Measurements from ENCODE around the gene BCAS3. TPM values are rescaled to one million over a fixed set of nuclear protein-coding genes. Genes with fewer than 3 reads are reported as not detected.

Gene BCAS3
- total RNA-seq, 2 donors from 2014 or later: 28.0 to 33.4 TPM

DNA sequence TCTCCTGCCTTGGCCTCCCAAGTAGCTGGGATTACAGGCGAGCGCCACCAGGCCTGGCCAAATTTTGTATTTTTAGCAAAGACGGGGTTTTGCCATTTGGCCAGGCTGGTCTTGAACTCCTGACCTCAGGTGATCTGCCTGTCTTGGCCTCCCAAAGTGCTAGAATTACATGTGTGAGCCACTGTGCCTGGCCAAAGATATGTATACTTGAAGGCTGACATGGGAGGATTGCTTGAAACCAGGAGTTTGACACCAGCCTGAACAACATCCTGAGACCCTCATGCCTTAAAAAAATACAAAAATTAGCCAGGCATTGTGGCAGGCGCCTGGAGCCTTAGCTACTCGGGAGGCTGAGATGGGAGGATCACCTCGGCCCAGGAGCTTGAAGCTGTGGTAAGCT, 3.1 kb downstream of the BCAS3 start:
- DNase-seq (no peak), ATAC-seq (replicated peaks in 1 of 2) (no peak)
- Mint-ChIP-seq H3K9me3 (no peaks in the 10 kb centered on the region), H3K36me3 (ENCODE audit: insufficient read depth in 2 of 2) (no peaks in the 10 kb centered on the region), H3K4me1 (ENCODE audit: low read depth) (peaks cover 17% of the 10 kb centered on the region), H3K27me3 (ENCODE audit: low read depth) (no peaks in the 10 kb centered on the region), H3K4me3 (no peak overlapping the region), H3K27ac (no peak overlapping the region)

DNA sequence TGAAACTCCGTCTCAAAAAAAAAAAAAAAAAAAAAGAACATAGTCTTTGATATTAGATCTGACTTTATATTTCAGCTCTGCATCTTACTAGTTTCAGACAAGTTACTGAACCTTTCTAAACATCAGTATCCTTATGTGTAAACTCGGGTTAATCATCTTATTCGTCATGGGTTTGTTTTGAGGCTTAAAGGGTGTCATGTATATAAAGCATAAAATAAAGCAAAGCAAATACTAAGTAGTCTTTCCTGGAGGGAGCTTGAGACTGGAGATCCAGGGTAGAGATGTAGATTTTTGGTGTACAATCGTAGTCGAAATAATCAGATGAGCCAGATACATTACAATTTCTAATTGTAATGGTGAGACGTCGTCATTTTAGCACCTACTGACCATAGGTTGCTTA, 7.8 kb downstream of the BCAS3 start:
- no peaks in the 10 kb centered on the region for H3K9me3 Mint-ChIP-seq
- H3K36me3 Mint-ChIP-seq (ENCODE audit: insufficient read depth in 2 of 2): no peaks in the 10 kb centered on the region
- no peak for ATAC-seq (replicated peaks in 1 of 2)
- no peaks in the 10 kb centered on the region for H3K4me1 Mint-ChIP-seq (ENCODE audit: low read depth)
- no peak for DNase-seq
- no peak overlapping the region for H3K4me3 Mint-ChIP-seq
- H3K27ac Mint-ChIP-seq: no peak overlapping the region
- H3K27me3 Mint-ChIP-seq (ENCODE audit: low read depth): no peaks in the 10 kb centered on the region

DNA sequence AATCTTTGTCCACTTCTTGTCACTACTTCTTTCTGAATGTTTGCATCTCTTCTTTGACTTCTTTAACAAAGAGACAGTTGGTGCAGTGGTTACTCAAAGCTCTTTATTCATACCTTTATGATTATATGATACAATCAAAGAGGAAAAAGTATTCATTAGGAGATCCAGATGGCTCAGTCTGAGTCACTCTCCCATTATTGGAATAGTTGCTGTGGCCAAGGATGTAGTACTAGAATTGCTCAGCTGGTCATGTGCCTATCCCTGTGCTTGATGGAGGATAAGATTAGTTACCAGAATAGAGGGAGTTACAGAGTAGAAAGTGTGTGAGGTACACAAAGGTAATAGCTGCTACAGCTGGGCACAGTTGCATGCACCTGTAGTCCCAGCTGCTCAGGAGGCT, 18.3 kb downstream of the BCAS3 start:
- Mint-ChIP-seq H3K27ac (no peak overlapping the region), H3K36me3 (ENCODE audit: insufficient read depth in 2 of 2) (peaks cover 0 to 2% of the 10 kb centered on the region in 2 donors), H3K27me3 (ENCODE audit: low read depth) (no peaks in the 10 kb centered on the region), H3K9me3 (no peaks in the 10 kb centered on the region), H3K4me1 (ENCODE audit: low read depth) (no peaks in the 10 kb centered on the region), H3K4me3 (no peak overlapping the region)
- ATAC-seq (replicated peaks in 1 of 2): no peak
- no peak for DNase-seq

DNA sequence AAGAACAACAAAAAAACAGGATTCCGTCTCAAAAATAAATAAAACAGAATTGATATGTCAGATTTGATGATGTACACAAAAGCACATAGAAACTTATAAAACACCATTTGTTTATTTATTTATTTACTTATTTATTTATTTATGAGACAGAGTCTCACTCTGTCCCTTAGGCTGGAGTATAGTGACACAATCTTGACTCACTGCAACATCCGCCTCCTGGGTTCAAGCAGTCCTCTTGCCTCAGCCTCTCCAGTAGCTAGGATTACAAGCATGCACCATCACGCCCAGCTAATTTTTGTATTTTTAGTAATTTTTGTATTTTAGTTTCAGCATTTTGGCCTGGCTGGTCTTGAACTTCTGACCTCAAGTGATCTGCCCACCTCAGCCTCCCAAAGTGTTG, 21.4 kb downstream of the BCAS3 start:
- no peaks in the 10 kb centered on the region for H3K4me1 Mint-ChIP-seq (ENCODE audit: low read depth)
- H3K27me3 Mint-ChIP-seq (ENCODE audit: low read depth): no peaks in the 10 kb centered on the region
- peaks cover 0 to 2% of the 10 kb centered on the region in 2 donors for H3K36me3 Mint-ChIP-seq (ENCODE audit: insufficient read depth in 2 of 2)
- DNase-seq (no peak), ATAC-seq (replicated peaks in 1 of 2) (no peak)
- H3K27ac Mint-ChIP-seq: no peak overlapping the region
- no peaks in the 10 kb centered on the region for H3K9me3 Mint-ChIP-seq
- H3K4me3 Mint-ChIP-seq: no peak overlapping the region

DNA sequence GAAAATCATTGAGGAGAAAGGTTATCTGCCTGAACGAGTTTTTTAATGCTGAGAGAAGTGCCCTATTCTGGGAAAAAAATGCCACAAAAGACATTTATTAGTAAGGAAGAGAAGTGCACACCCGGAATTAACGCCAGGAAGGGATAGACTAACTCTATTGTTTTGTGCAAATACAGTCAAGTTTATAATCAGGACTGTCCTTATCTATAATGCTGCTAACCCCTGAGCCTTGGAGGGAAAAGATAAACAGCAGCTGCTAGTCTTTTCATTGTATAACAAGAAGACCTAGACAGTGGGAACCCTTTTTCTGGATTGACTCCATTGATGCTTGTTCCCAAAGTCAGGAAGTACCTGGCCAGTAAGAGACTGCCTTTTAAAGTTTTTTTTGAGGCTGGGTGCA, 26.5 kb downstream of the BCAS3 start:
- H3K9me3 Mint-ChIP-seq: no peaks in the 10 kb centered on the region
- no peak overlapping the region for H3K27ac Mint-ChIP-seq
- H3K36me3 Mint-ChIP-seq (ENCODE audit: insufficient read depth in 2 of 2): no peaks in the 10 kb centered on the region
- H3K4me1 Mint-ChIP-seq (ENCODE audit: low read depth): no peaks in the 10 kb centered on the region
- no peaks in the 10 kb centered on the region for H3K27me3 Mint-ChIP-seq (ENCODE audit: low read depth)
- no peak for ATAC-seq (replicated peaks in 1 of 2)
- DNase-seq: no peak
- no peak overlapping the region for H3K4me3 Mint-ChIP-seq

DNA sequence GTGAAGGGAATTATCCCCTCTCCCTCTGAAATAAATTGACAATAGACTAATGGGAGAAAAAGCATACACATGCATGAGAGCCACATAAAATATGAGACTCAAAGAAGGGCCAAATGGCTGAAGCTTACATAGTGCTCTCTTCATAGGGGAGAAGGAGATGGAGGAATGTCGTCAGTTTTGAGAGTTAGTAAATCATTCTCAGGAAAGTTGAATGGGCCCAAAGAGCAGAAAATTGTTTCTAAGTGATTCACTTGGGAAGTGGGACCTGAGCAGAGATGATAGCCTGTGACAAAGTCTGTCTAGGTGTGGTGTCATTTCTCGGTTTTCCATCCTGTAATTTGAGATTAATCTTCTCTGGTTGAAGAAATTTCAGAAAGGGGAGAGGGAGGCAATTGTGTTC, 35.0 kb downstream of the BCAS3 start:
- DNase-seq: no peak
- no peaks in the 10 kb centered on the region for H3K36me3 Mint-ChIP-seq (ENCODE audit: insufficient read depth in 2 of 2)
- H3K27me3 Mint-ChIP-seq (ENCODE audit: low read depth): no peaks in the 10 kb centered on the region
- H3K4me3 Mint-ChIP-seq: no peak overlapping the region
- no peaks in the 10 kb centered on the region for H3K4me1 Mint-ChIP-seq (ENCODE audit: low read depth)
- no peaks in the 10 kb centered on the region for H3K9me3 Mint-ChIP-seq
- no peak for ATAC-seq (replicated peaks in 1 of 2)
- H3K27ac Mint-ChIP-seq: no peak overlapping the region

DNA sequence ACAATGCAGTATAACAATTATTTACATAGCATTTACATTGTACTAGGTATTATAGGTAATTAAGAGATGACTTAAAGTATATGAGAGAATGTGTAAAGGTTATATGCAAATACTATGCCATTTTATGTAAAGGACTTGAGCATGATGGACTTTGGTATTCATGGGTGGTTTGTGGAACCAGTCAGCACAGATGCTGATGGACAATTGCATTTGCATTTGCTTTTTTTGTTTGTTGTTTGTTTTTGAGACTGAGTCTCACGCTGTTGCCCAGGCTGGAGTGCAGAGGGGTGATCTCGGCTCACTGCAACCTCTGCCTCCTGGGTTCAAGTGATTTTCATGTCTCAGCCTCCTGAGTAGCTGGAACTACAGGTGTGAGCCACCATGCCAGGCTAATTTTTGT, 36.0 kb downstream of the BCAS3 start:
- no peaks in the 10 kb centered on the region for H3K27me3 Mint-ChIP-seq (ENCODE audit: low read depth)
- DNase-seq: no peak
- H3K4me3 Mint-ChIP-seq: no peak overlapping the region
- no peaks in the 10 kb centered on the region for H3K4me1 Mint-ChIP-seq (ENCODE audit: low read depth)
- no peak for ATAC-seq (replicated peaks in 1 of 2)
- H3K27ac Mint-ChIP-seq: no peak overlapping the region
- no peaks in the 10 kb centered on the region for H3K9me3 Mint-ChIP-seq
- no peaks in the 10 kb centered on the region for H3K36me3 Mint-ChIP-seq (ENCODE audit: insufficient read depth in 2 of 2)

DNA sequence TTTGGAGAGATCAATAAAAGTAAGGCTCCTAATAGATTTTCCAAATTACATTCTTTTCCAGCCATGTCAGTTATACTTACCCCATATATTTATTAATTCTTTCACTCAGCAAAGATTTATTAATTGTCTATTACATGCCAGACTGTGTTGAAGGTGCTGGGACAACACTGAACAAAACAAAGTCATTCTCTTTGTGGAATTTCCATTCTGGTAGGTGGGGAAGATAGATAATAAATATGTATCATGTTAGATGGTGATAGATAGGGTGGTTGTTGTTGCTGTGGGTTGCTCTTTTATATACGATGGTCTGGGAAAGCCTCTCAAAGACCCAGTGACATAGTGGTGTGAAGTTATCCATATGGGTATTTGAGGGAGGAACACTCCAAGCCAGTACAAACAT, 39.1 kb downstream of the BCAS3 start:
- Mint-ChIP-seq H3K27me3 (ENCODE audit: low read depth) (no peaks in the 10 kb centered on the region), H3K4me3 (no peak overlapping the region), H3K9me3 (no peaks in the 10 kb centered on the region), H3K36me3 (ENCODE audit: insufficient read depth in 2 of 2) (no peaks in the 10 kb centered on the region), H3K27ac (no peak overlapping the region), H3K4me1 (ENCODE audit: low read depth) (no peaks in the 10 kb centered on the region)
- DNase-seq (no peak), ATAC-seq (replicated peaks in 1 of 2) (no peak)

DNA sequence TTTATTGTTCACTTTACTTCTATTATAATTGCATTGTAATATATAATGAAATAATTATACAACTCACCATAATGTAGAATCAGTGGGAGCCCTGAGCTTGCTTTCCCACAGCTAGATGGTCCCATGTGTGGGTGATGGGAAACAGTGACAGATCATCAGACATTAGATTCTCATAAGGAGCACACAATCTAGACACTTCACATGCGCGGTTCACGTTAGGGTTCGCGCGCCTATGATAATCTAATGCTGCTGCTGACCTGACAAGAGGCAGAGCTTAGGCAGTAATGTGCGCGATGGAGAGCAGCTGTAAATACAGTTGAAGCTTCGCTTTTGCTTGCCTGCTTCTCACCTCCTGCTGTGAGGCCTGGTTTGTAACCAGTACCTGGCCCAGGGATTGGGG, 40.2 kb downstream of the BCAS3 start:
- H3K9me3 Mint-ChIP-seq: no peaks in the 10 kb centered on the region
- H3K27me3 Mint-ChIP-seq (ENCODE audit: low read depth): no peaks in the 10 kb centered on the region
- no peaks in the 10 kb centered on the region for H3K4me1 Mint-ChIP-seq (ENCODE audit: low read depth)
- DNase-seq (no peak), ATAC-seq (replicated peaks in 1 of 2) (no peak)
- H3K27ac Mint-ChIP-seq: no peak overlapping the region
- H3K4me3 Mint-ChIP-seq: no peak overlapping the region
- H3K36me3 Mint-ChIP-seq (ENCODE audit: insufficient read depth in 2 of 2): no peaks in the 10 kb centered on the region

DNA sequence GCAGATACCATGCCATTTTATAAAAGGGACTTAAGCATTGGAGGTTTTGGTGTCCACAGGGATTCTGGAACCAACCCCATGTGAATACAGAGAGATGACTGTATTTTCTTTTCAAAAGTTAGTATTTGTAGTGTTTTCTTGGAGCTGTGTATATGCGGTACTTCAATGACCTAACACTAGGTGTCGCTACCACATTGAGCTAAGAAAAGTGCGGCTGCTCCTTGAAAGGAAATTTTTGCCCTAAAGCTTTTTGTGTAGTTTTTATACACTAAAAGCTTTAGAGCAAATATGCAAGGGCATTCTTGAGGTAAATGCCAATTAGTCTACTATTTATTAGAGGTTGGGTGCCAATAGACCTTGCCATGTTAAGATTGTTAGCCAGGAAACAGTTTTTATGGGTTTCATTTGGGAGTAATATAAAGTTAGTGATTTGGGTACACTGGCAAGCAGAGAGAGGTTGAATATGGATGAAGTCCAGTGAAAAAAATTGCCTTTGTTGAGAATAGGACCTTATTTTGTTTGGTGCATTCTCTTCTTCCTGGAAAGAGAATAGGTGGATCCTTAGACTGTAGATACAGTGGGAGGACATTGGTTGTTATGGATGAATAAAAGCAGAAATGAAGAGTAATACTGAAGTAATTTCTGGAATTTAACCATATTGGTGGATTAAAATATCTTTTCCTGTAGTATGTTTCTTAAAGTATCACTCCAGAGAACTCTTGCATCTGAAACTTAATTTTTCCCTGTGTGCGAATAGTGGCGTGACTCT, 43.3 kb downstream of the BCAS3 start:
- H3K4me3 Mint-ChIP-seq: no peak overlapping the region
- no peaks in the 10 kb centered on the region for H3K9me3 Mint-ChIP-seq
- H3K27me3 Mint-ChIP-seq (ENCODE audit: low read depth): no peaks in the 10 kb centered on the region
- H3K4me1 Mint-ChIP-seq (ENCODE audit: low read depth): no peaks in the 10 kb centered on the region
- ATAC-seq (replicated peaks in 1 of 2): no peak
- peak; percentile 31 to 35 for DNase-seq
- peak overlapping the region; percentile 78 for H3K27ac Mint-ChIP-seq
- no peaks in the 10 kb centered on the region for H3K36me3 Mint-ChIP-seq (ENCODE audit: insufficient read depth in 2 of 2)

DNA sequence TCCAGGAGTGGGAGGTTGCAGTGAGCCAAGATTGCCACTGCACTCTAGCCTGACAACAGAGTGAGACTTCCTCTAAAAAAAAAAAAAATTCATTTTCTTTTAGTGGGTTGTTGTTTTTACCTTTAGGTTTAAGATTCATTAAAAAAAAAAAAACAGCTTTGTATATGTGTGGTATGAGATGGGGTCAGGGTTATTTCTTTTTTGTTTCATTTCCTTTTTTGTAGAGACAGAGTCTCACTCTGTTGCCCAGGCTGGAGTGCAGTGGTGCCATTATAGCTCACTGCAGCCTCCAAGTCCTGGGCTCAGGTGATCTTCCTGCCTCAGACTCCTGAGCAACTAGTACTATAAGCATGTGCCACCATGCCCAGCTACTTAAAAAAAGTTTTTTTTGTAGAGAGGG, 47.0 kb downstream of the BCAS3 start:
- DNase-seq (no peak), ATAC-seq (replicated peaks in 1 of 2) (no peak)
- Mint-ChIP-seq H3K4me3 (no peak overlapping the region), H3K27me3 (ENCODE audit: low read depth) (no peaks in the 10 kb centered on the region), H3K4me1 (ENCODE audit: low read depth) (no peaks in the 10 kb centered on the region), H3K27ac (no peak overlapping the region), H3K36me3 (ENCODE audit: insufficient read depth in 2 of 2) (no peaks in the 10 kb centered on the region), H3K9me3 (no peaks in the 10 kb centered on the region)

DNA sequence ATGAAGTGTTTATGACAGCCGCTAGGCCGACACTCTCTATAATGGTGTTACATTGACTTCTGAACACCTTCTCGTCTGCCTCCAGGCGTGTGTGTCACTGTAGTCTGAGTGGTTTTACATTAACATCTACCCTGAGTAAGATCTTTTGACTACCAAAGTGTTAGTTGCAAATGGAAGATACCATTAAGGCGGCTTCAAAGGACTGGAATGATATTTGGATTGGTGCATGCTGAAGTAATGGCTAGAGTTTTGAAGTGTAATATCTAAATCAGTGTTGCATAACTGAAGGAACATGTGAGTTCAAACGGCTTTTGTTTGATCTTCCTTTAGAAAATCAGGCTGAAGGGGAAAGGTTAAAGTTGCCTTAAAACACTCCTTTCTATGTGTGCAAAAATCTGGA, 52.2 kb downstream of the BCAS3 start:
- no peak overlapping the region for H3K27ac Mint-ChIP-seq
- no peak for ATAC-seq (replicated peaks in 1 of 2)
- no peaks in the 10 kb centered on the region for H3K9me3 Mint-ChIP-seq

DNA sequence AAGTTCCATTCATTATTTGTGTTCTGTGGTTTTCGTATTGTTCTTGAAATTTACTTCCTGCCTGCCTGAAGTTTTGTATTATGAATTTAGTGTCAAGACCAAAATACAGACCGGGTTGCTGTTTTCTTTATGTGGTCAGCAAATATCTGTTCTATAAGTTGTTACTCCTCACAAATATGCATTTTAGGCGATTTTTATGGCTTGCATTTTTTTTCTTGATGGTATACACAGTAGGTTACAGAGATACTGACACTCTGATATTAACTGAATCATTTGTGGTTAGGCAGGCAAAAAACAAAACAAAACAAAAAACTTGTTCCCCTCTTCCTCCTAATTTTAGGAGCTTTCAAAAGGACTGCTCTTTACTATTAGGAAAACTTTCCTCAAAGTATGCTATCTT, 52.6 kb downstream of the BCAS3 start:
- Mint-ChIP-seq H3K9me3 (no peaks in the 10 kb centered on the region), H3K4me3 (no peak overlapping the region), H3K27ac (no peak overlapping the region), H3K27me3 (ENCODE audit: low read depth) (no peaks in the 10 kb centered on the region), H3K36me3 (ENCODE audit: insufficient read depth in 2 of 2) (no peaks in the 10 kb centered on the region), H3K4me1 (ENCODE audit: low read depth) (peaks cover 9% of the 10 kb centered on the region)
- ATAC-seq (replicated peaks in 1 of 2) (no peak), DNase-seq (no peak)

More for the DNA sequence above, 52.2 kb downstream of the BCAS3 start:
- no peaks in the 10 kb centered on the region for H3K27me3 Mint-ChIP-seq (ENCODE audit: low read depth)
- DNase-seq: no peak
- no peaks in the 10 kb centered on the region for H3K36me3 Mint-ChIP-seq (ENCODE audit: insufficient read depth in 2 of 2)
- no peak overlapping the region for H3K4me3 Mint-ChIP-seq
- H3K4me1 Mint-ChIP-seq (ENCODE audit: low read depth): peaks cover 9% of the 10 kb centered on the region

DNA sequence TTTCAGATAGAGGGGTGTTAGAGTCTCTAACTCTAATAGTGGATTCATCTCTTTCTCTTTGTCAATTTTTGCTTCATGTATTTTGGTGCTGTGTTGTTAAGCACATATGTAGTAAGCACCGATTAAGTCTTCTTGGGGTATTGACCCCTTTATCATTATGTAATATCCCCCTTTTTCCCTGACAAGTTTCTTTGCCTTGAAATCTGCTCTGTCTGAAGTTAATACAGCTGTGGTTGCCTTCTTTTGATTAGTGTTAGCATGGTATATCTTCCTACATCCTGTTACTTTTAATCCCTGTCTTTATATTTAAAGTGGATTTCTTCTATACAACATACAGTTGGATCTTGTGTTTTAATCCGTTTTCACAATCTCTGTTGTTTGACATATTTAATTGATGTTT, 60.6 kb downstream of the BCAS3 start:
- Mint-ChIP-seq H3K9me3 (no peaks in the 10 kb centered on the region), H3K4me1 (ENCODE audit: low read depth) (peaks cover 5% of the 10 kb centered on the region)

More for the DNA sequence above, 60.6 kb downstream of the BCAS3 start:
- DNase-seq (no peak), ATAC-seq (replicated peaks in 1 of 2) (no peak)
- peaks cover 0 to 2% of the 10 kb centered on the region in 2 donors for H3K36me3 Mint-ChIP-seq (ENCODE audit: insufficient read depth in 2 of 2)
- no peak overlapping the region for H3K27ac Mint-ChIP-seq
- no peaks in the 10 kb centered on the region for H3K27me3 Mint-ChIP-seq (ENCODE audit: low read depth)
- no peak overlapping the region for H3K4me3 Mint-ChIP-seq

Data from activated T-cell treated with anti-CD3 and anti-CD28 coated beads, Interleukin-2, amount 50 U/mL, for 72 hours (primary cell).